ENCODE results near the gene HOXB3.

The HOXB3 gene

DNA sequence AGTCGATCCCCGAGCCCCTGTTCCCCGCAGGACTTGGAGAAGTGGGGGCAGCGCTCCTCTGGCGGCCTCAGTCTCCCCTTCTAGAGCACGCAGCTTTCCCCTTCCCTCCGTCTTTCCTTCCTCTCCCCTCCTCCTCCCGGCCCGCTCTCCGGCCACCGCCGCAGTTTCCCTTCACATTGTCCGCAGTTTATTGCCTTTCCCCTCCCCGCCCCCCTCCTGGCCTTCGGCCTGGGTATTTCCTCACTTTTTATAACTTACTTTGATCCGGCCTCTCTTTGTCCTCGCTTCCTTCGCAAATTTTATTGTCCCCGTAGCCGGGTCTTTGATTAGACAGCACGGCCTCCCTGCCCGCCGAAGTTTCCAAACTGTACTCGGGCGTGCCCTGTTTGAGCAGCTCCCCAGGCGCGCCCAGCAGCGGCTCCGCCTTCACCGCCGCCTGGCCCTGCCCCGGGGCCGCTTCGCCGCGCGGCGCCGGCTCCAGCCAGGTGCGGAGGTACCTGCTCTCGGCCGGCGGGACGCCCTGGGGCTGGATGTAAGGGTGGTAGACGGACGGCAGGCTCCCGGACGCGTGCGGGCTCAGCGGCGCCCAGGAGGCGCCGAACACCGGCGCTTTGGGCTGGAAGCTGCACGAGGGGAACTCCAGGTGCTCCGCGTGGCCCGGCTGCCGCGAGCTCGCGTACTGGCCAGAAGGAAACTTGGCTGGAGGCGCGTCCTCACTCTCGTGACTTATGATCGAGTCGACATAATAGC, 35.6 kb upstream of the HOXB3 start:
- DNase-seq: no peak

DNA sequence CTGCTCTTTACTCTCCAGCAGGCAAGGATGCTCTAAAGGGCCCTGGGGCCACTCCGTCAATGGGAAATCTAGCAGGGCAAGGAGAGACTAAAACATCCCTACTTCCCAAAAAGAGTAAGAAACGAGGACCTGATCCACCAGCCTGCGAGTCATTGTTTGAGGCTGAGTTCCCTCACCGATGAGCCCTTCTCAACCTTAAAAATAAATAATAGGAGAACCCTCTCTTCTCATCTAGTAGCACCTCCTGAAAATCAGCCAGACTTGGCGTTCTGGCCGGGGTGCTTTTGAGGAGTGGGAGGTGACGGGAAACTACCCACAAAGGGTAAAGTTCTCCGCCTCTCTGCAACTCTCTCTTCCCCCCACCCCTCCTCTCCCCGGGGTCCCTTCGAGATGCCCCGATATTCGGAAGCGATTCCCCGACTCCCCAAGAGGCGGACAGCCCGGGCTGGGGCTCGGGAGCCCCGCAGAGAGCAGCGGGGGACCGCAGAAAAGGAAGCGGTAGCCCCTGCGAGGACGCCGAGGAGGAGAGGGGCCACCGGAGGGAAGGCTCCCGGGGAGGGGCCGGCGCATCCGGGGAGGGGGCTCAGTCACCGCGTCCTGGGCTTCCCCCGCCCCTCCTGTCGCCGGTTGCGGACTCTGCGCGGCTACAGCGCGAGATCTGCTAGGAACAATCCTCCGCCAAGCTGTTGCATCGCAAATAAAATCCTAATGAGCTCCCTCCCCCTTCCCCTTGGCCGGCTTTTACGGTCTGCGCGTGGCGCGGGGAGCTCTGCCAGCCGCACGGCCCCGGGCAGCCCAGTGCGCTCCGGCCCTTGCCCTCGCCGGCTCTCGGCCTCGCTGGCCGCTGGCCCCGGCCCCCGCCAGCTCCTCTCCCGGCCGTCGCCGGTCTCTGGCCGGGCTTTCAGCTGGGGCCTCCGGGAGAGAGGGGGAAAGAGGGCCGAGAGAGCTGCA, 34.8 kb upstream of the HOXB3 start:
- DNase-seq: no peak

DNA sequence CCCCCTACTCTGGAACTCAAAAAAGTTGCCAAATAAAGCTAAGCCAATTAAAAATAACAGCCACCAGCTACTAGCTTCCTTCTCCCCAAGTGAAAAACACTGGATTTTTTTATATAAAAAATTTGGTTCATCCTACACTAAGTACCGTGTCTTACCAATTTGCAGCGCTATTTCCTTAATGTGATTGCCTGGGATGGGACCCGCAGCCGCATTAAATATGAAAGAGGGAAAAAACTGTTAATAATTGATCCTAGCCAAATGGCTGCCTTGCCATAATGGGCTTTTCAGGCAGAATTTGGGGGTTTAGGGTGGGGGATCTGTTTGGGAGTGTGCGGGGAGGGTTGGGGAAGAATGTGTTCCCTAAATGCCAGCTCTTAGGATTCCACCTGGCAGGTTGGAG, 34.1 kb upstream of the HOXB3 start:
- DNase-seq: no peak

- no peak for DNase-seq
Measured at GRCh38 chr17:48623583-48623982, 33.5 kb upstream of the HOXB3 start.

DNA sequence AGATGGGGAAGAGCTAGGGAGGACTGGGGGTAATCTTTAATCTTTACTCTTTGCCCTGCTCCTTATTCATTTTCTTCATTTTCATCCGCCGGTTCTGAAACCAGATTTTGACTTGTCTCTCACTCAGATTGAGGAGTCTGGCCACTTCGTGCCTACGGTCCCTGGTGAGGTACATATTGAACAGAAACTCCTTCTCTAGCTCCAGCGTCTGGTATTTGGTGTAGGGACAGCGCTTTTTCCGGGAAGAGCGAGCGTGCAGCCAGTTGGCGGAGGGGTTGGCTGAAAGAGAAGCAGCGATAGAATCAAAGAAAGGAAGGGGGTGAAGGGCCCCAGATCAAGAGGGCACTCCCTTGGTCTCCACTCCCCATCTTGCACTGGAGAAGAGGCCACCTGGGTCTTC, 32.8 kb upstream of the HOXB3 start:
- DNase-seq: no peak

DNA sequence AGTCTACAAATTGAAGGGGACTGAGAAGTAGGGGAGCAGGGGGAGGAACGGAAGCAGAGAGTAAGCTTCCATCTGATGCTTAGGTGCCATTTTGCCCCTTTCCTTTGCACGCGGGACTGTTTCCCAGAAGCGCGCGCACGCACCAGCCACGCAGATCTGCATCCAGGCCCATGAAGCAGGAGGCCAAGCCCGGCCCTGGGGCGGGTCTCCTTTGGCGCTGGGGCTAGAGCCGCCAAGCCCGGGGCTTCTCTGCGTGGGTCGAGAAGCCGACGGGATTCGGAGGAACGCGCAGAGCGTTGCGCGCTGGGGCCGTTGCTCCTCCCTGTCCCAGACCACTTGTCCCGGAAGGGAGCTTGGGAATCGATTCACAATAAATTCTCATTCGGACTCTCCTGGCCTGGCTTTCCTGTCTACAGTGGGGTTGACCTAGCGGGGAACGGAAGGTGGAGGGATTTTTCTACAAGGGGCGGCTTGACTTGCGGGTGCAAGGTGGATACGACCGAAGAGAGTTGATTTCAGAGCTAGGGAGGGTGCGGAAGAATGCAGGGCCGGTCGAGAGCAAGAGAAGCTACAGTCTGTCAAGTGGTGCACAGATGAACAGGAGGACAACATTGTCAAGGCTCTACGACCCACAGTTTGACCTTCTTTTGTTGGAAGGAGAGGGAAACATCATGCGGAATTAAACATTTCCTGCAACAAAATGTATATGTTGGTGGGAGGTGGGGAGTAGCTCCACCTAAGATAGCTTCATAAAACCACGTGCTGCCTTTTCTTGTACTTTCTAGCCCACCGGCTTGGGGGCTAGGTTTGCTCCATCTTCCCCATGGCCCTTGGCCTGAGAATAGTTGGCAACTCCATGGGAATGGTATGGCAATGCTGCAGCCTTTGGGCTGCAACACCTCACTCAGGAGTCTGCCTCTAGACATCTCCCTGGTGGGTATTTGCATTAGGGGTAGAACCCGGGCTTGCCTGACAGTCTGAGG, 31.7 kb upstream of the HOXB3 start:
- no peak for DNase-seq

DNA sequence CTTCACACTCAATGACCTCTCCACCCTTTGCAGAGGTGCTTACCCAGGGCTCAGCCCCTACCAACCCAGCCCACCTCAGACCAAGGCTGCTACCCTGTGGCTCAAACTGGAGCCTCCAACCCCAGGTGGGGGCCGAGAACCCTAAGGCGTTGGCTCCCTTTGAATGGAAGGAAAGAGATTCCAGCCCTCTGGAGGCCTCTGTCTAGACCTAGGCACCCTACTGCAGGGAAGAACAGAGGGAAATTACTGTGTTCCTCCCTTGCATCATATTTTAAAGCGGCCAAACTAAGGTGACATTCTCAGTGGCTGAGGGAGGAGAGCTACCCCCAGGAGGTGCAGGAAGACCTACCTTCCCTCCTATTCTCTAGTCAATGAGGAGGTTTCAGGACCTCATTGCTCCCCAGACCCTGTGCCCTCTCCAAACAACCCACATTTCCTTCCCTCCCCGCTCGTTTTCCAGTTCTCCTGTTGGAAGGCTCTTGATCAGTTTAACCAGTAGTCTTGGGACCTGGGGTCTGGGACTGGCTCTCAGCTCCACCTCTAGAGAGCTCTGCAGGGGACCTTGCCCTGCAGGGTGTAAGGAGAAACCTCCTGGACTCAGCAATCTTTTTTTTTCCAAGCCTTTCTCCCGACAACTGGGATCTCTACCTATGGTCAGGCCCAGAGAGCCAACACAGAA, 30.6 kb upstream of the HOXB3 start:
- DNase-seq: no peak

- DNase-seq: no peak
Measured at GRCh38 chr17:48619826-48620449, 29.9 kb upstream of the HOXB3 start.

DNA sequence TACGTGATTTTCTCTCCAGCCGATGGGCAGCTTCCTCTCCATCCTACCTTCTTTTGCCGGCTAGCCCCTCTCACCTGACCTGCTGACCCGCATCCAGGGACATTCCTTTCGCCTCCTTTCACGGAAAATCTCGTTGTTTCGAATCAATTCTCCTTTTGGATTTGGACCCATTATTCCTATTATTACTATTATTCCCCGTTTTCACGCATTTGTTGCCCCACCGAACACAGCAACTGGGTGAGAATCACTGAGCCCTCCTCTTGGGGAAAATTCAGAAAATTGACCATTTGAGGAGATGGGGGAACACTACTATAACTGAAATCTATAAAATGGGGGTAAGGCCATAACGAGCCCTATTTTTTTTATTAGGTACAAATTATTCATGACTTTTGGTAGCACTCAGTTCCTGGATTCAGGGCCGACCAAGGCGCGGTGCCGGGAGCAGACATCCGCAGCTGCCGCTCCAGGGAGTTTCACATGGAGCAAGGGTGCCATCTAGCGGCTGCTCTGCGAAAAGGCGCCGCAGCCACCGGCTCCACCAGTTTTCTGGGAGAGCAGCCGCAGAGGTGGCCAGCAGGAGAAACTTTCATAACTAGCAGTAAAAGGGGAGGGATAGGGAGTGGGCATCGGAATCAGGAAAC, 28.3 kb upstream of the HOXB3 start:
- DNase-seq: peak in 1 of 2 experiments; percentile 29

DNA sequence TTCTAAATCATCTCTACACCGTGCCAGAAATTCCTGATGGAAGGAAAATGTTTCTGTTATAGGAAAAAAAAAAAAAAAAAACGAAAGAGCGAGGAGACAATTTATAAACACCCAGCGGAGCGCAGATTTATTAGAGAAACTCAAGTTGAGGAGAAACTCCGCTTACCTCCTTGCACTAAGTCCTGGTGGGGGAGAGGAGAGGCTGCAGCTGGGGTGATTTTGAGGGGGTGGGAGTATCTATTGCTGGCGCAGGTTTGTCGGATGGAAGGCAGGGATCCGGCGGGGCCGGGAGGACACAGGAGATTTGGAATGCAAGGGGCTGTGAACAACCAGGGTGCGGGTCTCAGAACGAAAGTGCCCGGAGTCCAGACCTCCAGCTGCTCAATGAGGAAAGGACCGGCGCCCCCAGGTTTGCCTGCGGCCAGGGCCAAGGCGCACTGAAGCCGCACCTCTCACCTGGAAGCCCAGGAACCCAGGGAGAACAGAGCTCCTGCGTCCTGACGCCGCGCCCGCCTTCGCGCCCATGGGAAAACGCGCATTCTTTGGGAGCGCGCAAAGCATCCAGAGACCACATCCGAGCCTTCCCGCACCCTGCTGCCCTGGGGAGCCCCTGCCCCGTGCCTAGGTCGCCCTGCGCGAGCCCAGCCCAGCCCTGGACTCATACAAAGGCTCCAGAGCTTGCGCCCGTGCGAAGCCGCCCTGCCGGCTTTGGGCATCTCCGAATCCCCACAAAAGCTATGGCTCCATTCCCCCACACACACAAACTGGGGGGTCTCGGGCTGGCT, 27.6 kb upstream of the HOXB3 start:
- no peak for DNase-seq

- DNase-seq: no peak
Measured at GRCh38 chr17:48616717-48617470, 26.9 kb upstream of the HOXB3 start.

- no peak for DNase-seq
Measured at GRCh38 chr17:48615963-48616716, 26.1 kb upstream of the HOXB3 start.

DNA sequence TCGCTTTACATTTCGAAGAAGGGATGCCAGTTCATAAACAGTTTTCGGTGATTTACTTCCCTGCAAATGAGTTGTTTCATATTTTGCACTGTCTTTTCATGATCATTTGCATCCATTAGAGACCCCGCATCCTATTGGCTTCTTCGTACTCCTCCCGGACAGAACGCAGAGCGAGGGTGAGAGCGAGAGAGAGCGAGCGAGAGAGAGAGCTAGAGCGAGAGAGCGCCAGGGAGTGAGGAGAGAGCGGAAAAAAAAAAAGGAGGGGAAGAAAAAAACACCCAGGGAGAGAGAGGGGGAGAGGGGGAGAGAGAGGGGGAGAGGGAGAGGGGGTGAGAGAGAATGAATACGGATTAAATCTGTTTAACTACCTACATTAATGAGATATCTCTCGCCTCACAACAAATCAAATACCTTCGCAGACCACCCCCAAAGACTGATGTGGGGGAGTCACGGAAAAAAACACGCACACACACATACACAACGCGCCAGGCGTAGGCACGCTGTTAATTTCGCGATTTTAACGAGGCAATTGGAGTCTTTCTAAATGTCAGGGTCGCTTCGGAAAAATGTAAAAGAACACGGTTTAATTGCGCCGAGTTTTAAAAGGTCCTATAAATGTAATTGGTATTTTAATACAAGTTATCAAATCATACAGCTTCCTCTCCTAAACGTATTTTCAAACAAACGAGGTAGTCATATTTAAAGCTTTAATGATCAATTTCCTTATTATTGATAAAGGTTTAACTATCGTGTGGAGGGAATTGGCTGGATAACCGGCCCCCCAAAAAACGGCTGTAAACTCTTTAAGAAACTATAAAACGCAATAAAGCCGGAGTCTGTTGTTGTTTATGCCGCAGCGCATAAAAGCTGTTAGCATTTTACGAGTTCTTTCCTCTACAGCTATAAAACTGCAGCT, 25.3 kb upstream of the HOXB3 start, which contains the start of gene HOXB8:
TSS of gene HOXB8 (minus strand) at position 246 of the 916 bp plus-strand sequence. CDS start 588 bp downstream, outside the sequence.
- DNase-seq: no peak

DNA sequence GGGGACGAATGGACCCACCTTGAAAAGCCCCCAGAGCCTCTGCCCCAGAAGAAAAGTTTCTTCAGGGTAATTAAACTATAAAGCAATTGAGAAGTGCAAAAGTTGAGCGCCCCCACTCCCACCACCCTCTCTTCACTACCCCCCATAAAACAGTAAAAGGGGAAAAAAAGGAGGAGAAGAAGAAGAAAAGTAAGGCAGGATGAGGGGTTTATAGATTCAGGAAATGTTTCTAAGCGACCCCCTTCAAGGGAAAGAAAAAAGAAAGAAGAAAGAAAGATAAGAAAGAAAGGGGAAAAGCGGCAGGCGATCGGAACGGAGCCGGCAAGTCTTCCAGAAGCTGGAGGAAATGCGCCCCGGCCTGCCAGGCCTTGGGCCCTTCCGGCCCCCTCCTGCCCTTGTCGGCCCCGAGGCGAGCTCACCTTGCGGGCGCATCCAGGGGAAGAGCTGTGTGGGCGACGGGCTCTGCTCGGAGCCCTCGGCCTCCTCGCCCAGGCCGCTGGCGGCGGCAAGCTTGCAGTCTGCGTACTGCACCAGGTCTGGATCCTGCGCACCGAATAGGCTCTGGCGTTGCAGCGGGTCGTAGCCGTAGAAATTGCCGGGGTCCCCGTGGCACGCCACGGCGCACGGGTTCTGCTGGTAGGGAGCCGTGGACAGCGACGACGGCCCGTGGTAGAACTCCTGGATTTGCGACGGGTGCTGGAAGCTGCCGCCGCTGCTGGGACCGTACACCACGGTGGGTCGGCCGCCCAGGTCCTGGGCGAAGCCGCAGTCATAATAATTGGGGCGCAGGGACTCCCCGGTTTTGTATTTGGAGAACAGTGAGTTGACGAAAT, 24.0 kb upstream of the HOXB3 start:
- DNase-seq: no peak

- DNase-seq: no peak
Measured at GRCh38 chr17:48612854-48613691, 23.0 kb upstream of the HOXB3 start.

DNA sequence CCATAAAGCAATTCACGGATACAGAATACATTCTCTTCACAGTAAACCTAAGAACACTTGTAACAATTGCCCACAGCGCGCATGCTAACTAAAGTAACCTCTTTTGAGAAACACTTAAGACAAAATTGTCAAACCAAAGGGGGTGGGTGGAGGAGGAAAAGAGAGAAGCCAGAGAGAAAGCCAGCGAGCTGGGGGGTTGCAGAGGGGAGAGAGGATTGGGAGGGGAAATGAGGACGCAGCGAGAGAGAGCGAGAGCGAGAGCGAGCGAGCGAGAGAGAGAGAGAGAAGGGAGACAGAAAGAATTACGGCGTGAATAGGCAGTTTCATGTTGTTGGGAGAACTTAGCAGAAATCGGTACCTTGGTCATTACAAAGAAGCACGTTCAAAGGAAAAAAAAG, 22.4 kb upstream of the HOXB3 start:
- no peak for DNase-seq
